ENCODE measurements around the gene ERG. TPM values are rescaled to one million over a fixed set of nuclear protein-coding genes. Genes with fewer than 3 reads are reported as not detected.

The ERG gene
- total and polyA plus RNA-seq, 2 experiments from 2014 or later, result 0.14 to 0.44 TPM

DNA sequence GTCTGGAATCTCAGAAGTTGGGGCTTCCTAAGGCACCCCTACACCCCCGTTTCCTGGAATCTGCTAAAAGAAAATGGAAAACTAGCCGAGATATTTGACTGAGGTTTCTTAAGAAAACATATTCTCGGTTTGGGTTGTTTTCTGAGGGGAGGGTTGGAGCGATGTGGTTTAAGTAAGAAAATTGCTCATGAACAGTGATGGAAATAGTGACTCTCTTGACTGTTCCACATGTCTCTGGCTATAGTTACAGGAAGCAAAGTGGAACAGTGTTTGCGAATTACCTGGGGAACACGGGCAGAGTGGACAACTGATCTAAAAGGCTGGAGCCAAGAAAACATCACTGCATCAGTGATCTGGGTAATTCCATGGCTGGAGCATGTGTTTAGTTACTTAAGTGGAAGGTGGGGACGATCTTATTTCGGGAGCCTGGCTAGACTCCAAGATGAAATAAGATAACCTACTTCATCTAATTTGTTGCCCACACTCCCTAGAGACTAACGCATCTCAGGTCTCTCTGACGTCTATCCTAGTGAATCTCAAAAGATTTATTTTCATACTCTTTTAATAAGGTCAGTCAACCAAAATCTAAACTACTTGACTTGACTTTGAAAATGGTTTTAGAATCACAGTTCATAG is 149.0 kb downstream of the ERG start:
- Mint-ChIP-seq H3K4me3 (no peak overlapping the region), H3K4me1 (peaks cover 25% of the 10 kb centered on the region), H3K9me3 (no peaks in the 10 kb centered on the region; the same call in 2 of the 3 replicates), H3K36me3 (ENCODE audit: low read depth) (no peaks in the 10 kb centered on the region; the same call in 2 of the 3 replicates), H3K27ac (no peak overlapping the region), H3K27me3 (ENCODE audit: insufficient read depth, low read depth, poor library complexity) (peaks cover 18% of the 10 kb centered on the region)
- no peaks in the 10 kb centered on the region for H3F3A ChIP-seq (replicated peaks; ENCODE audit: low read depth)
- no peak overlapping the region for H3K27ac ChIP-seq (ENCODE audit: low read depth)
- H2AFZ ChIP-seq, result no peak overlapping the region; the same call in 1 of the 2 replicates
- no peaks in the 10 kb centered on the region for H4K20me1 ChIP-seq (replicated peaks; ENCODE audit: insufficient read depth)
- no peaks in the 10 kb centered on the region; the same call in 1 of the 2 replicates for H3K9me2 ChIP-seq (ENCODE audit: insufficient read depth)
- H3K4me1 ChIP-seq (ENCODE audit: insufficient read depth), result peaks cover 10% of the 10 kb centered on the region; the same call in 1 of the 2 replicates
- H3K27me3 ChIP-seq (ENCODE audit: insufficient read depth), result peaks cover 4% of the 10 kb centered on the region; the same call in 1 of the 2 replicates
- TF ChIP-seq EZH2 (IDR thresholded peaks at IDR 0.05; ENCODE audit: low read depth, unreplicated experiment) (no peak), CREB1 (CRISPR knock-in tag; IDR thresholded peaks at IDR 0.05; ENCODE audit: low read depth) (no peak), ZNF331 (CRISPR knock-in tag; IDR thresholded peaks at IDR 0.05; ENCODE audit: low read depth) (no peak), JUNB (IDR thresholded peaks at IDR 0.05; ENCODE audit: unreplicated experiment) (no peak), NANOG (IDR thresholded peaks at IDR 0.05; ENCODE audit: borderline replicate concordance) (no peak), POLR2AphosphoS5 (IDR thresholded peaks at IDR 0.05; ENCODE audit: low read depth) (no peak), STAT1 (IDR thresholded peaks at IDR 0.05; ENCODE audit: unreplicated experiment) (no peak), ZNF114 (CRISPR knock-in tag; IDR thresholded peaks at IDR 0.05) (no peak)
- TF ChIP-seq, protein P1, sequence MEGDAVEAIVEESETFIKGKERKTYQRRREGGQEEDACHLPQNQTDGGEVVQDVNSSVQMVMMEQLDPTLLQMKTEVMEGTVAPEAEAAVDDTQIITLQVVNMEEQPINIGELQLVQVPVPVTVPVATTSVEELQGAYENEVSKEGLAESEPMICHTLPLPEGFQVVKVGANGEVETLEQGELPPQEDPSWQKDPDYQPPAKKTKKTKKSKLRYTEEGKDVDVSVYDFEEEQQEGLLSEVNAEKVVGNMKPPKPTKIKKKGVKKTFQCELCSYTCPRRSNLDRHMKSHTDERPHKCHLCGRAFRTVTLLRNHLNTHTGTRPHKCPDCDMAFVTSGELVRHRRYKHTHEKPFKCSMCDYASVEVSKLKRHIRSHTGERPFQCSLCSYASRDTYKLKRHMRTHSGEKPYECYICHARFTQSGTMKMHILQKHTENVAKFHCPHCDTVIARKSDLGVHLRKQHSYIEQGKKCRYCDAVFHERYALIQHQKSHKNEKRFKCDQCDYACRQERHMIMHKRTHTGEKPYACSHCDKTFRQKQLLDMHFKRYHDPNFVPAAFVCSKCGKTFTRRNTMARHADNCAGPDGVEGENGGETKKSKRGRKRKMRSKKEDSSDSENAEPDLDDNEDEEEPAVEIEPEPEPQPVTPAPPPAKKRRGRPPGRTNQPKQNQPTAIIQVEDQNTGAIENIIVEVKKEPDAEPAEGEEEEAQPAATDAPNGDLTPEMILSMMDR (conservative IDR thresholded peaks at IDR 0.05; ENCODE audit: low read depth in 2 of 2), result no peak
- TF ChIP-seq, protein P2, sequence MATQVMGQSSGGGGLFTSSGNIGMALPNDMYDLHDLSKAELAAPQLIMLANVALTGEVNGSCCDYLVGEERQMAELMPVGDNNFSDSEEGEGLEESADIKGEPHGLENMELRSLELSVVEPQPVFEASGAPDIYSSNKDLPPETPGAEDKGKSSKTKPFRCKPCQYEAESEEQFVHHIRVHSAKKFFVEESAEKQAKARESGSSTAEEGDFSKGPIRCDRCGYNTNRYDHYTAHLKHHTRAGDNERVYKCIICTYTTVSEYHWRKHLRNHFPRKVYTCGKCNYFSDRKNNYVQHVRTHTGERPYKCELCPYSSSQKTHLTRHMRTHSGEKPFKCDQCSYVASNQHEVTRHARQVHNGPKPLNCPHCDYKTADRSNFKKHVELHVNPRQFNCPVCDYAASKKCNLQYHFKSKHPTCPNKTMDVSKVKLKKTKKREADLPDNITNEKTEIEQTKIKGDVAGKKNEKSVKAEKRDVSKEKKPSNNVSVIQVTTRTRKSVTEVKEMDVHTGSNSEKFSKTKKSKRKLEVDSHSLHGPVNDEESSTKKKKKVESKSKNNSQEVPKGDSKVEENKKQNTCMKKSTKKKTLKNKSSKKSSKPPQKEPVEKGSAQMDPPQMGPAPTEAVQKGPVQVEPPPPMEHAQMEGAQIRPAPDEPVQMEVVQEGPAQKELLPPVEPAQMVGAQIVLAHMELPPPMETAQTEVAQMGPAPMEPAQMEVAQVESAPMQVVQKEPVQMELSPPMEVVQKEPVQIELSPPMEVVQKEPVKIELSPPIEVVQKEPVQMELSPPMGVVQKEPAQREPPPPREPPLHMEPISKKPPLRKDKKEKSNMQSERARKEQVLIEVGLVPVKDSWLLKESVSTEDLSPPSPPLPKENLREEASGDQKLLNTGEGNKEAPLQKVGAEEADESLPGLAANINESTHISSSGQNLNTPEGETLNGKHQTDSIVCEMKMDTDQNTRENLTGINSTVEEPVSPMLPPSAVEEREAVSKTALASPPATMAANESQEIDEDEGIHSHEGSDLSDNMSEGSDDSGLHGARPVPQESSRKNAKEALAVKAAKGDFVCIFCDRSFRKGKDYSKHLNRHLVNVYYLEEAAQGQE (IDR thresholded peaks at IDR 0.05; ENCODE audit: unreplicated experiment), result no peak
- TF ChIP-seq, protein P3, sequence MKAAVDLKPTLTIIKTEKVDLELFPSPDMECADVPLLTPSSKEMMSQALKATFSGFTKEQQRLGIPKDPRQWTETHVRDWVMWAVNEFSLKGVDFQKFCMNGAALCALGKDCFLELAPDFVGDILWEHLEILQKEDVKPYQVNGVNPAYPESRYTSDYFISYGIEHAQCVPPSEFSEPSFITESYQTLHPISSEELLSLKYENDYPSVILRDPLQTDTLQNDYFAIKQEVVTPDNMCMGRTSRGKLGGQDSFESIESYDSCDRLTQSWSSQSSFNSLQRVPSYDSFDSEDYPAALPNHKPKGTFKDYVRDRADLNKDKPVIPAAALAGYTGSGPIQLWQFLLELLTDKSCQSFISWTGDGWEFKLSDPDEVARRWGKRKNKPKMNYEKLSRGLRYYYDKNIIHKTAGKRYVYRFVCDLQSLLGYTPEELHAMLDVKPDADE (IDR thresholded peaks at IDR 0.05), result no peak
- TF ChIP-seq, protein P4, sequence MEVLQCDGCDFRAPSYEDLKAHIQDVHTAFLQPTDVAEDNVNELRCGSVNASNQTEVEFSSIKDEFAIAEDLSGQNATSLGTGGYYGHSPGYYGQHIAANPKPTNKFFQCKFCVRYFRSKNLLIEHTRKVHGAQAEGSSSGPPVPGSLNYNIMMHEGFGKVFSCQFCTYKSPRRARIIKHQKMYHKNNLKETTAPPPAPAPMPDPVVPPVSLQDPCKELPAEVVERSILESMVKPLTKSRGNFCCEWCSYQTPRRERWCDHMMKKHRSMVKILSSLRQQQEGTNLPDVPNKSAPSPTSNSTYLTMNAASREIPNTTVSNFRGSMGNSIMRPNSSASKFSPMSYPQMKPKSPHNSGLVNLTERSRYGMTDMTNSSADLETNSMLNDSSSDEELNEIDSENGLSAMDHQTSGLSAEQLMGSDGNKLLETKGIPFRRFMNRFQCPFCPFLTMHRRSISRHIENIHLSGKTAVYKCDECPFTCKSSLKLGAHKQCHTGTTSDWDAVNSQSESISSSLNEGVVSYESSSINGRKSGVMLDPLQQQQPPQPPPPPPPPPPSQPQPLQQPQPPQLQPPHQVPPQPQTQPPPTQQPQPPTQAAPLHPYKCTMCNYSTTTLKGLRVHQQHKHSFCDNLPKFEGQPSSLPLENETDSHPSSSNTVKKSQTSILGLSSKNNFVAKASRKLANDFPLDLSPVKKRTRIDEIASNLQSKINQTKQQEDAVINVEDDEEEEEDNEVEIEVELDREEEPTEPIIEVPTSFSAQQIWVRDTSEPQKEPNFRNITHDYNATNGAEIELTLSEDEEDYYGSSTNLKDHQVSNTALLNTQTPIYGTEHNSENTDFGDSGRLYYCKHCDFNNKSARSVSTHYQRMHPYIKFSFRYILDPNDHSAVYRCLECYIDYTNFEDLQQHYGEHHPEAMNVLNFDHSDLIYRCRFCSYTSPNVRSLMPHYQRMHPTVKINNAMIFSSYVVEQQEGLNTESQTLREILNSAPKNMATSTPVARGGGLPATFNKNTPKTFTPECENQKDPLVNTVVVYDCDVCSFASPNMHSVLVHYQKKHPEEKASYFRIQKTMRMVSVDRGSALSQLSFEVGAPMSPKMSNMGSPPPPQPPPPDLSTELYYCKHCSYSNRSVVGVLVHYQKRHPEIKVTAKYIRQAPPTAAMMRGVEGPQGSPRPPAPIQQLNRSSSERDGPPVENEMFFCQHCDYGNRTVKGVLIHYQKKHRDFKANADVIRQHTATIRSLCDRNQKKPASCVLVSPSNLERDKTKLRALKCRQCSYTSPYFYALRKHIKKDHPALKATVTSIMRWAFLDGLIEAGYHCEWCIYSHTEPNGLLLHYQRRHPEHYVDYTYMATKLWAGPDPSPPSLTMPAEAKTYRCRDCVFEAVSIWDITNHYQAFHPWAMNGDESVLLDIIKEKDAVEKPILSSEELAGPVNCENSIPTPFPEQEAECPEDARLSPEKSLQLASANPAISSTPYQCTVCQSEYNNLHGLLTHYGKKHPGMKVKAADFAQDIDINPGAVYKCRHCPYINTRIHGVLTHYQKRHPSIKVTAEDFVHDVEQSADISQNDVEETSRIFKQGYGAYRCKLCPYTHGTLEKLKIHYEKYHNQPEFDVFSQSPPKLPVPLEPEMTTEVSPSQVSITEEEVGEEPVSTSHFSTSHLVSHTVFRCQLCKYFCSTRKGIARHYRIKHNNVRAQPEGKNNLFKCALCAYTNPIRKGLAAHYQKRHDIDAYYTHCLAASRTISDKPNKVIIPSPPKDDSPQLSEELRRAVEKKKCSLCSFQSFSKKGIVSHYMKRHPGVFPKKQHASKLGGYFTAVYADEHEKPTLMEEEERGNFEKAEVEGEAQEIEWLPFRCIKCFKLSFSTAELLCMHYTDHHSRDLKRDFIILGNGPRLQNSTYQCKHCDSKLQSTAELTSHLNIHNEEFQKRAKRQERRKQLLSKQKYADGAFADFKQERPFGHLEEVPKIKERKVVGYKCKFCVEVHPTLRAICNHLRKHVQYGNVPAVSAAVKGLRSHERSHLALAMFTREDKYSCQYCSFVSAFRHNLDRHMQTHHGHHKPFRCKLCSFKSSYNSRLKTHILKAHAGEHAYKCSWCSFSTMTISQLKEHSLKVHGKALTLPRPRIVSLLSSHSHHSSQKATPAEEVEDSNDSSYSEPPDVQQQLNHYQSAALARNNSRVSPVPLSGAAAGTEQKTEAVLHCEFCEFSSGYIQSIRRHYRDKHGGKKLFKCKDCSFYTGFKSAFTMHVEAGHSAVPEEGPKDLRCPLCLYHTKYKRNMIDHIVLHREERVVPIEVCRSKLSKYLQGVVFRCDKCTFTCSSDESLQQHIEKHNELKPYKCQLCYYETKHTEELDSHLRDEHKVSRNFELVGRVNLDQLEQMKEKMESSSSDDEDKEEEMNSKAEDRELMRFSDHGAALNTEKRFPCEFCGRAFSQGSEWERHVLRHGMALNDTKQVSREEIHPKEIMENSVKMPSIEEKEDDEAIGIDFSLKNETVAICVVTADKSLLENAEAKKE (CRISPR knock-in tag; IDR thresholded peaks at IDR 0.05), result no peak
- H3K36me3 ChIP-seq (ENCODE audit: insufficient read depth), result no peaks in the 10 kb centered on the region
- H3K79me2 ChIP-seq (replicated peaks; ENCODE audit: insufficient read depth), result no peaks in the 10 kb centered on the region
- ATAC-seq, result no peak
- no peak overlapping the region for H3K4me2 ChIP-seq
- no peak for DNase-seq (ENCODE audit: low spot score)
- no peak overlapping the region for H3K4me3 ChIP-seq
